Caco-2 (cell line): ENCODE results near the gene ABCA1. TPM values are rescaled to one million over a fixed set of nuclear protein-coding genes. Genes with fewer than 3 reads are reported as not detected.
A peak's percentile ranks its signal among the peaks of the same experiment; 100 is the strongest.

Experiments used
- BruUV-seq: library from RNA; stranded (reverse); fragments of 400-500 nt; replicated peaks from 2 replicates; lab custom pipeline; 2021; lab: Mats Ljungman, UMichigan
- CTCF ChIA-PET: fragments of 300-600 bp; sonication (Branson Sonifier 250); formaldehyde crosslinking; loops from one replicate; lab custom pipeline; 2022; ENCODE audit warnings: antibody characterized with exemption; lab: Charles Lee
- POLR2A ChIA-PET: fragments of 300-600 bp; sonication (Branson Sonifier 250); formaldehyde crosslinking; loops from one replicate; lab custom pipeline; 2022; ENCODE audit warnings: antibody characterized with exemption; lab: Charles Lee
- DNase-seq, 2 experiments: peaks; one replicate each; pipeline versions ENCODE4 v3.0.0 to v3.0.0-alpha.2; 2020 to 2022
- H3K27me3 ChIP-seq: replicated peaks from 2 replicates; pipeline ENCODE4 v1.6.0; 2011; ENCODE audit warnings: low read length; ENCODE audit not compliant: control insufficient read depth, insufficient read depth
- H3K36me3 ChIP-seq: 2 replicates; pipeline ENCODE4 v1.5.1; 2011; ENCODE audit warnings: low read length; ENCODE audit not compliant: control insufficient read depth, insufficient read depth
- H3K4me1 ChIP-seq: fragments of 250-450 bp; sonication (Bioruptor Pico); 2 replicates; pipeline ENCODE4 v1.5.1; 2020; ENCODE audit warnings: mild to moderate bottlenecking
- H3K4me3 ChIP-seq: 2 replicates; pipeline ENCODE4 v1.5.1; 2011; ENCODE audit warnings: low read depth, mild to moderate bottlenecking, control low read depth, low read length
- H3K9me3 ChIP-seq: fragments of 250-450 bp; sonication (Bioruptor Pico); 2 replicates; pipeline ENCODE4 v1.5.1; 2020; ENCODE audit warnings: mild to moderate bottlenecking, moderate library complexity
- H3K27ac Mint-ChIP-seq: one replicate; pipeline ENCODE4 v1.8.0; 2022; ENCODE audit warnings: mixed read lengths; ENCODE audit not compliant: unreplicated experiment
- H3K27me3 Mint-ChIP-seq: one replicate; pipeline ENCODE4 v1.8.0; 2022; ENCODE audit warnings: mixed read lengths; ENCODE audit not compliant: insufficient read depth, unreplicated experiment
- H3K36me3 Mint-ChIP-seq: one replicate; pipeline ENCODE4 v1.8.0; 2022; ENCODE audit warnings: mild to moderate bottlenecking, mixed read lengths; ENCODE audit not compliant: insufficient read depth, unreplicated experiment
- H3K4me1 Mint-ChIP-seq: one replicate; pipeline ENCODE4 v1.8.0; 2022; ENCODE audit warnings: low read depth, mixed read lengths; ENCODE audit not compliant: unreplicated experiment
- H3K4me3 Mint-ChIP-seq: one replicate; pipeline ENCODE4 v1.8.0; 2022; ENCODE audit warnings: mild to moderate bottlenecking, moderate library complexity, mixed read lengths; ENCODE audit not compliant: unreplicated experiment
- H3K9me3 Mint-ChIP-seq: one replicate; pipeline ENCODE4 v1.8.0; 2022; ENCODE audit warnings: mixed read lengths; ENCODE audit not compliant: unreplicated experiment
- CTCF ChIP-seq, 2 experiments: fragments of 200-600 bp in 1 of 2; IDR thresholded peaks; 1 replicate in 1 of 2; 2 replicates in 1 of 2; pipeline versions ENCODE4 v1.5.1 to v1.8.0; 2011 to 2022; ENCODE audit warnings: antibody characterized with exemption in 1 of 2, control low read depth in 1 of 2, inconsistent platforms in 1 of 2, low read depth in 1 of 2, low read length in 1 of 2, mild to moderate bottlenecking in 1 of 2, moderate library complexity in 1 of 2; ENCODE audit not compliant: insufficient read depth in 1 of 2, severe bottlenecking in 1 of 2, unreplicated experiment in 1 of 2
- intact Hi-C: fragments of 100-400 bp; cut with micrococcal nuclease; formaldehyde crosslinking; loops from one replicate; pipeline ENCODE4 v1.10.0; 2022; ENCODE audit not compliant: unreplicated experiment
- total RNA-seq: library from RNA; stranded (reverse); gene quantifications from 2 replicates; pipeline ENCODE4 v1.2.3, GENCODE V29; 2022

Gene ABCA1
- total RNA-seq, 1 experiment from 2014 or later, result 14.0 TPM

DNA sequence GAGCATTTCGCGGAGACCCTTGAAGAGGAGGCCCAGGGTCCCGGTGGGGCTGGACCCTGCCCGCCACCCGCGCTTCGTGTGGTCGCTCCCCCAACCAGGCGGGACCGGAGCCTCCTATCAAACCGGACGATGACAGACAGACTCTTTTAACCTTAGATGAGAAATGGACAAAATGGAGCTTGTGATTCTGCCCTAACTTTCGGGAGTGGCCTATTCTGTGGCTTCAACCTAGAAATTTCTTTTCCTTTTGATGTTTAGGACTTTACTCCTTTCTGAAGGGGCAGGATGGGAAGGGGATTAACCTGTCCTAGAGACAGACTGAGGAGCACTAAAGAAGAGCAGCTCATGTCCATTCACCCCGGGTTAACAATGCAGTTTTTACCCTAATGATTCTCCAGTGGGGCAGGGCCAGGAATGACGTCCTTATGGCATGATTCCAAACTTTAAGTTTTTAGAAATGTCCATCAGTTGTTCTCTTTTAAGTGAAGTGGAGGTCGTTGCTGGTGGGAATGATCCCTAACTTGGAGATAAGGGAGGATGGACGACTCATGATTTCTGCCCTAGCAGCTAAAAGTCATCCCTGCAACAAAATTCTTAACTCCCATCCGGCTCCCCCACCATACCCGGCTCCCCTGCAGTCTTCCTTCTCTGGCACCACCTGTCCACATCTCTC is 179.5 kb downstream of the ABCA1 start:
- Histone ChIP-seq H3K36me3 (no peaks in the 10 kb centered on the region), H3K9me3 (no peaks in the 10 kb centered on the region), H3K27me3 (no peaks in the 10 kb centered on the region), H3K4me1 (peaks cover 13% of the 10 kb centered on the region), H3K4me3 (peak overlapping the region; percentile 71)
- CTCF ChIA-PET, result interaction anchor here (0.6 kb wide), 1 partner anchor 729 kb away, joined by 3 read pairs; no protein-coding TSS in a partner anchor
- TF ChIP-seq CTCF (IDR thresholded peaks at IDR 0.05; ENCODE audit: insufficient read depth in 1 of 2, low read depth in 1 of 2, low read length in 1 of 2, severe bottlenecking in 1 of 2, unreplicated experiment in 1 of 2), result no peak
- DNase-seq, result no peak
- no peaks in the 10 kb centered on the region for H3K9me3 Mint-ChIP-seq
- H3K4me1 Mint-ChIP-seq, result peaks cover 27% of the 10 kb centered on the region
- no peaks in the 10 kb centered on the region for H3K27me3 Mint-ChIP-seq
- peak overlapping the region; percentile 88 for H3K27ac Mint-ChIP-seq
- H3K4me3 Mint-ChIP-seq, result peak overlapping the region; percentile 95
- intact Hi-C loops, result loop anchor here (2.0 to 10.0 kb wide), 2 partner anchors 16 to 654 kb away; partner anchors contain the start of genes NIPSNAP3B and SMC2
- BruUV-seq, result TSS peak; percentile 54
- peaks cover 21% of the 10 kb centered on the region for H3K36me3 Mint-ChIP-seq
- POLR2A ChIA-PET, result no interaction called here

DNA sequence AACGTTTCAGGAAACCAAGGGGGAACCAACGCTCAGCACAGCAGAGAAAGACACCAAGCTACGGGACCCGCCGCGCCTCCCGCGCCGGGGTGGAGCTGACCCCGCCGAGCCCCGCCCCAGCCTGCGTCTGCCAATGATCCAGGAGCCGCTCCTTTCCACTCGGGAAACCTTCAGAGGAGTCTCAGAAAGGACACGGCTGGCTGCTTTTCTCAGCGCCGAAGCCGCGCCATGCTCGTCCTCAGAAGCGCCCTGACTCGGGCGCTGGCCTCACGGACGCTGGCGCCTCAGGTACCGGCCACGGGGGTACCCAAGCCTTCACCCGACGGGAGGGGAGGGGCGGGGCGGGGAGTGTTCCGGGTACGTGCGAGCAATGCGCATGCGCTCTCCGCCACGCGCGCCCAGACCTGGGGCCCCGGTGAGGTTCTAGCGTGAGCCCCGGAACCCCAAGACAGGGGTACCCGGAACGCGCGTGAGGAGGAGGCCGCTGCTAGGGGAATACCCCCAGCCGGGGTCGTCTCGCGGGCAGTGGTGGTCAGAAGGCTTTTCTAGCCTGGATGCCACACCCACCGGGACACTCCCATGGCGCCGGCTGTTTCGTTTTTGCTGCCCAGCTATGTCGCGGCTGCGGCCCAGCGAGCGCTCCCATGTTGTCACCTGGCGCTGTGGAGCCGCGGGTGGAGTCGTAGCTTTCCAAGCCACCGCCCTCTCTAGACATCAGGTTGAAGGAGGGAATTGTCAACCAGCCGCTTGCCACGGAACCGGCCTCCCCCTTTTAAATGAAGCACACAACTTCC is 180.2 kb downstream of the ABCA1 start, which contains the start of gene NIPSNAP3A:
Gene NIPSNAP3A, plus strand, starts transcription at position 119 of the 794 bp plus-strand sequence. Its CDS starts 110 bp downstream, at position 229.
- CTCF ChIA-PET, result interaction anchor here (0.6 kb wide), 1 partner anchor 361 kb away, joined by 3 read pairs; no protein-coding TSS in a partner anchor

More for the DNA sequence above, 180.2 kb downstream of the ABCA1 start, which contains the start of gene NIPSNAP3A:
- Histone ChIP-seq H3K27me3 (no peaks in the 10 kb centered on the region), H3K4me1 (peaks cover 13% of the 10 kb centered on the region), H3K4me3 (peak within 1 kb of the TSS; percentile 71), H3K9me3 (no peaks in the 10 kb centered on the region), H3K36me3 (no peaks in the 10 kb centered on the region)
- peaks cover 27% of the 10 kb centered on the region for H3K4me1 Mint-ChIP-seq
- no TSS peak for BruUV-seq
- H3K4me3 Mint-ChIP-seq, result peak within 1 kb of the TSS; percentile 95
- H3K9me3 Mint-ChIP-seq, result no peaks in the 10 kb centered on the region
- intact Hi-C loops, result loop anchor here (1.0 to 10.0 kb wide), 3 partner anchors 17 to 653 kb away; partner anchors contain the start of genes NIPSNAP3B and SMC2
- H3K27ac Mint-ChIP-seq, result peak within 1 kb of the TSS; percentile 88
- peaks cover 21% of the 10 kb centered on the region for H3K36me3 Mint-ChIP-seq
- TF ChIP-seq CTCF (IDR thresholded peaks at IDR 0.05; ENCODE audit: insufficient read depth in 1 of 2, low read depth in 1 of 2, low read length in 1 of 2, severe bottlenecking in 1 of 2, unreplicated experiment in 1 of 2), result peak in 1 of 2 experiments; percentile 11
- POLR2A ChIA-PET, result no interaction called here
- H3K27me3 Mint-ChIP-seq, result no peaks in the 10 kb centered on the region
- peak; percentile 85 to 87 for DNase-seq
